ENCODE results near the gene PIWIL1. TPM values are rescaled to one million over a fixed set of nuclear protein-coding genes. Genes with fewer than 3 reads are reported as not detected.

PIWIL1 gene
- total RNA-seq, 1 experiment from 2014 or later, result not detected

GRCh38 chr12:130372936-130373335, 35.2 kb downstream of the PIWIL1 start:
- no peaks in the 10 kb centered on the region for H3K36me3 Mint-ChIP-seq (ENCODE audit: insufficient read depth, unreplicated experiment)
- H3K9me3 Mint-ChIP-seq (ENCODE audit: unreplicated experiment), result no peaks in the 10 kb centered on the region
- CTCF ChIA-PET, result interaction anchor here (0.6 to 1.0 kb wide), 3 partner anchors 22 to 205 kb away, joined by 3 to 4 read pairs (median 4); no protein-coding TSS in a partner anchor
- intact Hi-C loops (cut with micrococcal nuclease), result no loop called here
- H3K27ac Mint-ChIP-seq (ENCODE audit: low read depth, unreplicated experiment), result no peak overlapping the region
- no peak overlapping the region for H3K4me3 Mint-ChIP-seq (ENCODE audit: unreplicated experiment)
- H3K4me1 Mint-ChIP-seq (ENCODE audit: insufficient read depth, unreplicated experiment), result no peaks in the 10 kb centered on the region
- TF ChIP-seq CTCF (IDR thresholded peaks at IDR 0.05; ENCODE audit: unreplicated experiment), result no peak
- BruUV-seq (replicated peaks), result no TSS peak
- POLR2A ChIA-PET, result no interaction called here
- DNase-seq (ENCODE audit: unreplicated experiment), result no peak
- H3K27me3 Mint-ChIP-seq (ENCODE audit: insufficient read depth, unreplicated experiment), result peaks cover 17% of the 10 kb centered on the region

DNA sequence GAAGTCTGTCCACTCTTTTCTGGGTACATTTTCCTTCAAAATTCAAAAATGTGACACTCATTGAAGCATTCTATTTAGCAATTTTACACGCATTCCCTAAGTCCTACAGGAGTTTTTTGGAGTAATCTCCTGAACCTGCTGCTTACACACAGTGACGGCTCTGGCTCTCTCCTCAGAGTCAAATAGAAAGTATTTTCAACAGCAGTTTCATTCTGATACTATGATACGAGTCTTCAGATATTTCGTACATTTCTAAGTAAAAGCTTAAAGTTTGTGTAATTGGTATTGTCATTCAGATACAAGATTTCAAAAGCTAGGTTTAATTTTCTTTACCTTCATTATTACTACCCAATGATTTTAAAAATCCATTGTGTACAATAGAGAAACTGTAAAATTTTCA, 36.4 kb downstream of the PIWIL1 start:
- POLR2A ChIA-PET, result interaction anchor here (0.7 to 1.0 kb wide), 2 partner anchors 9 to 15 kb away, joined by 3 to 6 read pairs; no protein-coding TSS in a partner anchor
- no peaks in the 10 kb centered on the region for H3K9me3 Mint-ChIP-seq (ENCODE audit: unreplicated experiment)
- CTCF ChIA-PET, result interaction anchor here (0.6 to 1.1 kb wide), 4 partner anchors 13 to 1167 kb away, joined by 3 to 4 read pairs (median 4); no protein-coding TSS in a partner anchor
- no peak for DNase-seq (ENCODE audit: unreplicated experiment)
- no peak overlapping the region for H3K27ac Mint-ChIP-seq (ENCODE audit: low read depth, unreplicated experiment)
- no TSS peak for BruUV-seq (replicated peaks)
- H3K4me3 Mint-ChIP-seq (ENCODE audit: unreplicated experiment), result no peak overlapping the region
- no peaks in the 10 kb centered on the region for H3K4me1 Mint-ChIP-seq (ENCODE audit: insufficient read depth, unreplicated experiment)
- H3K27me3 Mint-ChIP-seq (ENCODE audit: insufficient read depth, unreplicated experiment), result peaks cover 17% of the 10 kb centered on the region
- no peak for TF ChIP-seq CTCF (IDR thresholded peaks at IDR 0.05; ENCODE audit: unreplicated experiment)
- H3K36me3 Mint-ChIP-seq (ENCODE audit: insufficient read depth, unreplicated experiment), result no peaks in the 10 kb centered on the region
- intact Hi-C loops (cut with micrococcal nuclease), result no loop called here

- no peak overlapping the region for H3K4me3 Mint-ChIP-seq (ENCODE audit: unreplicated experiment)
Measured at GRCh38 chr12:130375296-130376287, 37.9 kb downstream of the PIWIL1 start.

More at GRCh38 chr12:130375296-130376287, 37.9 kb downstream of the PIWIL1 start:
- DNase-seq (ENCODE audit: unreplicated experiment), result no peak
- Mint-ChIP-seq H3K36me3 (ENCODE audit: insufficient read depth, unreplicated experiment) (no peaks in the 10 kb centered on the region), H3K27me3 (ENCODE audit: insufficient read depth, unreplicated experiment) (peaks cover 17% of the 10 kb centered on the region), H3K4me1 (ENCODE audit: insufficient read depth, unreplicated experiment) (no peaks in the 10 kb centered on the region), H3K9me3 (ENCODE audit: unreplicated experiment) (no peaks in the 10 kb centered on the region), H3K27ac (ENCODE audit: low read depth, unreplicated experiment) (no peak overlapping the region)
- intact Hi-C loops (cut with micrococcal nuclease), result no loop called here
- ChIA-PET CTCF (no interaction called here), POLR2A (no interaction called here)
- BruUV-seq (replicated peaks), result no TSS peak
- no peak for TF ChIP-seq CTCF (IDR thresholded peaks at IDR 0.05; ENCODE audit: unreplicated experiment)

All from MCF 10A (cell line).